NCI-H524 treated with DMSO at 0.1 percent for 48 hours (cell line): ENCODE data around the gene GDPD5.

ENCODE experiments used
- DNase-seq: peaks from one replicate; lab custom pipeline; 2025; lab: John Stamatoyannopoulos, UW

GDPD5 gene, protein sequence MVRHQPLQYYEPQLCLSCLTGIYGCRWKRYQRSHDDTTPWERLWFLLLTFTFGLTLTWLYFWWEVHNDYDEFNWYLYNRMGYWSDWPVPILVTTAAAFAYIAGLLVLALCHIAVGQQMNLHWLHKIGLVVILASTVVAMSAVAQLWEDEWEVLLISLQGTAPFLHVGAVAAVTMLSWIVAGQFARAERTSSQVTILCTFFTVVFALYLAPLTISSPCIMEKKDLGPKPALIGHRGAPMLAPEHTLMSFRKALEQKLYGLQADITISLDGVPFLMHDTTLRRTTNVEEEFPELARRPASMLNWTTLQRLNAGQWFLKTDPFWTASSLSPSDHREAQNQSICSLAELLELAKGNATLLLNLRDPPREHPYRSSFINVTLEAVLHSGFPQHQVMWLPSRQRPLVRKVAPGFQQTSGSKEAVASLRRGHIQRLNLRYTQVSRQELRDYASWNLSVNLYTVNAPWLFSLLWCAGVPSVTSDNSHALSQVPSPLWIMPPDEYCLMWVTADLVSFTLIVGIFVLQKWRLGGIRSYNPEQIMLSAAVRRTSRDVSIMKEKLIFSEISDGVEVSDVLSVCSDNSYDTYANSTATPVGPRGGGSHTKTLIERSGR

DNA sequence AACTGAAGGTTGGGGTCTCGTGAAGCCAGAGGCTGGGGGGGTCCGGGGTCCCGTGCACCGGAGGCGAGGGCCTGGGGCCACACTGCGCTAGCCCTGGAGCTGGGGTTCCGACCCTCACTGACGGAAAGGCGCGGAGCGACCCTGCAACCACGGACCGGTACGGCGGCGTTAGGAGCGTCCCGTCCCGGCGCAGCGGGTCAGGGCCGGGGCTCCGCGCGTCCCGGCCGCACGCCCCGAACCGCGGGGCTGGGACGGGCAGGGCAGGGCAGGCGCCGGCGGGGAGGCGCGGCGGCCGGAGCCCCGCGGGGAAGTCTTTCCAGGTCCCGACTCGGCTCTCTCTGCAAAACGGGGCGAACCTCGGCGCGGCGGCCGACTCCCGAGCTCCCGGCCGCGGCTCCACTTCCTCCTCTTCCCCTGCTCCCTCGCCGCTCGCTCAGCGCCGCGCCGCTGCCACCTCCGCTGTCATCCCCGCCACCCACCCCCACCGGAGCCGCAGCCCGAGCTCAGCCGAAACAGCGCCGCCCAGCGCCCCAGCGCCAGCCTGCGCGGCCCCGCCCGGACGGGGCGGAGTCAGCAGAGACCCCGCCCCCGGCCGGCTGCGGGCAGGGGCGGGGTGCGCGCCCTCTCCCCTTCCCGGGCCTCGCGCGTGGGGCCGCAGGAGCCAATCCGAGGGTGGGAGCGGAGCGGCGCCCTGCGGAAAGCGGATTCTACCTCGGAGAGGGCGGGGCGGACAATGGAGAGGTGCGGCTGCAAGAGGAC is at the start of gene GDPD5:
Gene GDPD5 (minus strand): TSS at position 509 of the 759 bp plus-strand sequence. CDS start 48,206 bp downstream, outside the sequence.
- peak; percentile 20 for DNase-seq

DNA sequence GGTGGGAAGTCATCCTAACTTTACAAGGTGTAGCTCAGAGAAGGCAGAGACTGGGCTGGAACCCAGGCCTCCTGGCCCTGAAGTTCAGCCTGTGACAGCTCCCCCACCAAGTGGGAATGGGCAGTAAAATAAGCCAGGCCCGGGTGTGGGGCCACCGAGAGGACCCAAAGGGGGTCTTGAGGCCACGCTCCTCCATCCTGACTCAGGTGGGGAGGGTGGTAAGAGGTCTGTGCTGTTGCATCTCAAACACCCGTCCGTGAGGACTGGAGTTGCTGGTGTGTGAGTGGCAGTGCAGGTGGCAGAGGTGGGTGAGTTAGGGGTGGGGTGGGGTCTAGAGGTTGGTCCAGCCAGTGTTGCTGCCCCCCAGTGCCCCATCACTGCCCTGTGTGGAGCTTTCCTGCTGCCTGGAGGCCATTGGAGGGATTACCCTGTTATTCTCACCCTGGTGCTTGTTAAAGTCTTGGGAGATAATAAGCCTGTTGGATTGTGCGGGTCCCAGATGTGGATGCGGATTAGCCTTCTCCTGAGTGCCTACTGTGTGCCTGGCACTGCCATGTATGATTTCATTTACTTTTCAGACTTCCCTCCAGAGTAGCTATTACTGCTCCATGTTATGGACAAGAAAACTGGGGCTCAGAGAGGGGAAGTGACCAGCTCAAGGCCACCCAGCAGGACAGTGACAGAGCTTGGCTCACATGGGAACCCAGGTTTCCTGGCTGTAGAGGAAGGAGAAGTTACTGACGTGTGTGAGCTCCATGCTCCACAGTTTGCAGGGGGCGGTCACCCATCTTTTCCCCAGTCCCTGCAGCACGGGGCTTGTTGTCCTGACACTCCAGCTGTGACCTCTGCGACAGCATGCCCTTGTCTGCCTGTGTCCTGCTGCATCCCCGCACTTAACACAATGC is 49.2 kb upstream of the GDPD5 start:
- DNase-seq: no peak

DNA sequence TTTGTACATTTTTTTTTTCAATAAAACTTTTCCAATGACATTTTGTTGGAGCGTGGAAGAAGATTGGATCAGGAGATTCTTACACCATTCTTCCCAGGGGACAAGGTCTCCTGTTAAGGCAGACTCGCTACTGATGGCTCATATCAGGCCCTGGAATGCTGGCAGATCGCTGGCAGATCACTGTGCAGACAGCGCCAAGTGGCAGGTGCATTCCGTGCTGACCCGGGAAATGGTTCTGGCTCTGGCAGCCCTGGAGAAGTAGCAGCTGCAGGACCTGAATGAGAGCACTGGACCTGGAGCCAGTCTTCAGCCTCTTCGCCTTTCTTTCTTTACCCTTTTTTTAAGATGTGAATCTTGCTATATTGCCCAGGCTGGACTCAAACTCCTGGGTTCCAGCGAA is 47.0 kb upstream of the GDPD5 start:
- DNase-seq: no peak

DNA sequence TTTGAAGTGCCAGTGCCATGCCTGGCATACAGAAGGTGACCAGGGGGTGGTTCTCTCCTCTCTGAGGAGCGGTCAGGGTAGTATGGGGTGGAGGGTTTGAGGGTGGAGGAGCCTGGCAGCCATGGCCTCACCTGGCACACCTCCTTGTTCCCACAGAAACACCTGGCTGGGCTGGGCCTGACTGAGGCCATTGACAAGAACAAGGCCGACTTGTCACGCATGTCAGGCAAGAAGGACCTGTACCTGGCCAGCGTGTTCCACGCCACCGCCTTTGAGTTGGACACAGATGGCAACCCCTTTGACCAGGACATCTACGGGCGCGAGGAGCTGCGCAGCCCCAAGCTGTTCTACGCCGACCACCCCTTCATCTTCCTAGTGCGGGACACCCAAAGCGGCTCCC is 45.9 kb upstream of the GDPD5 start:
- no peak for DNase-seq

DNA sequence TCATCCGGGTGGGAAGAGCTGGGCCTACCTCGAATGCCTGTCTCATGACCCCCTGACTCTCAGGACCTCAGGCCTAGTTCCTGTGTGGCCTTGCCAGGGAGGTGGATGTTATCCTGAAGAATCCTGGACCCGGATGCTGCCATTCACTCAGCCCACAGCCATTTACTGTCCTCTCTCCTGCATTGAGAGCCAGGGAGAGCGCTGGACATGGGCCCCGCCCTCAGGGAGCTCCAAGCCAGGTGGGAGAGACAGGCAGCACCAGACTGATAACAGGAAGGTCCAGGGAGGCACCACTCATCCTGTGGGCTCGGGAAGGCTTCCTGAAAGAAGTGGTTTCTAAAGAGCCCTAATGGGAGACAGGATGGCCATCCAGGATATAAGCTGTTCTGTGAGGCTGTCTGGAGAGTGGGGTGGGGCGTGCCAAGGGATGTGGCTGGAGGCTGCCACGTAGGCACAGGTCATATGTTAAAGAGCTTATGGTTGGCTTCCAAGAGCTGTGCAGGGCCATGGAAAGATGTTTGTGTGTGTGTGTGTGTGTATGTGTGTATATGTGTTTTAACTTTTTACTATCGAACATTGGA is 44.9 kb upstream of the GDPD5 start:
- no peak for DNase-seq

DNA sequence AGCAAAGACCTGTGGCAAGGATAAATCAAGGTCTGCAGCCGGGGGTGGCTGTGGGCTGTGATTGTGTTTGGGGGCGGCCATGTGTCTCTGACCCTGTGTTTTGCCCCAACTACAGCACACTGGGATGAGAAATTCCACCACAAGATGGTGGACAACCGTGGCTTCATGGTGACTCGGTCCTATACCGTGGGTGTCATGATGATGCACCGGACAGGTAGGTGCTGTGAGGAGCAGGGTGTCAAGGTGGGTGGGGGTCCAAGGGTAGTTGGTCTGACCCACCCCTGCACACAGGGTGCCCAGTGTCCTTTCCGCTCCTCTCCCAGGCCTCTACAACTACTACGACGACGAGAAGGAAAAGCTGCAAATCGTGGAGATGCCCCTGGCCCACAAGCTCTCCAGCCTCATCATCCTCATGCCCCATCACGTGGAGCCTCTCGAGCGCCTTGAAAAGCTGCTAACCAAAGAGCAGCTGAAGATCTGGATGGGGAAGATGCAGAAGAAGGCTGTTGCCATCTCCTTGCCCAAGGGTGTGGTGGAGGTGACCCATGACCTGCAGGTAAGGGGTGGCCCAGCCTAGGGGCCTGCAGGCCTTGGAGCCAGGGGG is 43.0 kb upstream of the GDPD5 start:
- DNase-seq: no peak

DNA sequence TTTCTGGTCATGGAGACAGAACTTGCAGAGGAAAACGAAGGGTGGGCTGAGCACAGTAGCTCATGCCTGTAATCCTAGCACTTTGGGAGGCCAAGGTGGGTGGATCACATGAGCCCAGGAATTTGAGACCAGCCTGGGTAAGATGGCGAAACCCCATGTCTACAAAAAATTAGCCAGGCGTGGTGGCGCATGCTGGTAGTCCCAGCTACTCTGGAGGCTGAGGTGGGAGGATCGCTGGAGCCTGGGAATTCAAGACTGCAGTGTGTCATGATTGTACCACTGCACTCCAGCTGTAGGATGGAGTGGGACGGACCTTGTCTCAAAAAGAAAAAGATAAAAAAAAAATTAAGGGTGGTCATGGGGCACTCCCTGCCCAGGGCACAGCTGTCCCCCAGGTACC is 42.2 kb upstream of the GDPD5 start:
- DNase-seq: no peak

DNA sequence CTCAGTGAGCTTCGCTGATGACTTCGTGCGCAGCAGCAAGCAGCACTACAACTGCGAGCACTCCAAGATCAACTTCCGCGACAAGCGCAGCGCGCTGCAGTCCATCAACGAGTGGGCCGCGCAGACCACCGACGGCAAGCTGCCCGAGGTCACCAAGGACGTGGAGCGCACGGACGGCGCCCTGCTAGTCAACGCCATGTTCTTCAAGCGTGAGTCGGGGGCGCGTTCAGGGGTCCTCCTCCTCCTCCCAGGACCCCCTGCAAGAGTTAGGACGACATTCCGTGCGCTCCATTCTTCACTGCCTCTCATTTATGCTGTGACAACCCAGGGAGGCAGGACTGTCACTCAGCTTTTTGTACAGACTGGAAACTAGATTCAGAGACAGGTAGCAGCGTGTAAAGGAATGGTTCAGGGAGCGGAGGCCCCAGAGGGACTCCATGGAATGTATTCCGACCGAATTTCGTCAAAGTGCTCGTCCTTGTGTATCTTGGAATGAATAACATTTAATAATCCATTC is 41.1 kb upstream of the GDPD5 start:
- DNase-seq: no peak

DNA sequence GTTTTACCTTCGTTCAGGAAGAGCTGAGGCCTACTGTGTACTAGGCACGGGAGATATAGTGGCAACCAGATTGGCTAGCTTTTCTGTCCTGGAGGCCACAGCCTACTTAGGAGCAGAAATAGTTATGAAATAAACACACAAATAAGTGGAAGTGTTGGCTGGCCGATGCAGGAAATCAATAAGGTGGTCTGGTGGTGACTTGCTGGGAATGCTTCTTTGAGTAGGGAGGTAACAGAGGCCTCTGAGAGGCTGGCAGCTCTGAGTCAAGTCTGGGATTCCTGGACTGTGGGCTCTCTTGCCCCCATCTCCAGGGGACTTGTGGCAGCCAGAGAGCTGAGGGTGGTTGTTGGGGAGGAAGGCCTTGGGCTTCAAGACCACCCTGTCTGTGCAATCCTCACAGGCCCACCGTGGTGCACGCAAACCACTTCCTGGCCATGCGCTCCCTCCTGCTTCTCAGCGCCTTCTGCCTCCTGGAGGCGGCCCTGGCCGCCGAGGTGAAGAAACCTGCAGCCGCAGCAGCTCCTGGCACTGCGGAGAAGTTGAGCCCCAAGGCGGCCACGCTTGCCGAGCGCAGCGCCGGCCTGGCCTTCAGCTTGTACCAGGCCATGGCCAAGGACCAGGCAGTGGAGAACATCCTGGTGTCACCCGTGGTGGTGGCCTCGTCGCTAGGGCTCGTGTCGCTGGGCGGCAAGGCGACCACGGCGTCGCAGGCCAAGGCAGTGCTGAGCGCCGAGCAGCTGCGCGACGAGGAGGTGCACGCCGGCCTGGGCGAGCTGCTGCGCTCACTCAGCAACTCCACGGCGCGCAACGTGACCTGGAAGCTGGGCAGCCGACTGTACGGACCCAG is 40.4 kb upstream of the GDPD5 start:
- no peak for DNase-seq

DNA sequence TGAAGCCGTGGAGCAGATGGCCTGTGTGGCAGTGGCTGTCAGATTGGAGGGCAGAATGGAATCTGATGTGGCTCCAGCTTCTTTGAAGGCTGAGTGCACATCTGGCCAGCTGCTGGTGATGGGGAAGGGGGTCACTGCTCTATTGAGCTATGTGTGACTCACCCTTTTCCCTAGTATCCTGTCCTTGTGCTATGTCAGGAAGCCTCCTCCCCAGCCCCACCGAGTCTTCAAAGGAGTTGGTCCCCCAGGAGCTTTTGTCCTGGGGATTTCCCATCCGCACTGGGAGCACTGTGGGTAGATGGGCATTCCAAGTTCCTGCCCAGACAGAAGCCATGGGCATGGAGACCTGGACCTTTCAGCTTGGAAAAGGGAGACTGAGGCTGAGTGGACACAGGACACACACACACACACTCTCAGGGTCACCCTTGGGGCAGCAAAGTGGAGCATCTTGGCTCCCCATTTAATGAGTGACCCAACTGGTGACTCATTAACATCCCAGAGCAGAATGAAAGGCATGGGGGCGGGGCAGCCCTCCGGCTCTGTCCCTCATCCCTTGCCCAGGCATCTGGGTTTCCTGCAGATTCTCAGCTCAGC is 39.6 kb upstream of the GDPD5 start:
- no peak for DNase-seq

DNA sequence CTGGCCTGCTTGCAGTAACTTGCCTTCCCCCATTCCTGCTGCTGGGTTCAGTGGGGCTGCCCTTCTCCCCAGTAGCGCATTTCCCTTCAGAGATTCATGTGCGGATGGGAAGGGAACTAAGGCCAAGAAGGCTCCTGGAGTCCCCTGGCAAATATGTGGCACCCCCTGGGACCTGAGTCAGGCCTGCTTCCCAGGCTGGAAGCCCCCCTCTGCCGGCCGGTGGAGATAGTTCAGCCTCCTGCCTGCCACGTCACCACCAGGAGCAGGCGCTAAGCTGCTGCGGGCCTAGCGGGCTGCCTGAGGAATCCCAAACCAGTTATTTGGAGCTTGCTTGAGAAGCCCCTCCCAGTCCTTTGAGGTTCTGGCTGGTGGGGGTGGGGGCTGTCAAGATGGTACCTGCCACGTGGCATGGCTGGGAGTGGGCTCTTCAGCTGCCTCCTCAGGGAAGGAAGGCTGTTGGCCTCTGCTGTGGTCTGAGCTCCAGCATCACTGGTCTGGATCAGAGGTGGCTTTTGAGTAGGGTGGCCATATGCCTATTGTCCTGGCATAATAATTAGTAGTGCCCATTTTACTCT is 38.3 kb upstream of the GDPD5 start:
- DNase-seq: no peak

DNA sequence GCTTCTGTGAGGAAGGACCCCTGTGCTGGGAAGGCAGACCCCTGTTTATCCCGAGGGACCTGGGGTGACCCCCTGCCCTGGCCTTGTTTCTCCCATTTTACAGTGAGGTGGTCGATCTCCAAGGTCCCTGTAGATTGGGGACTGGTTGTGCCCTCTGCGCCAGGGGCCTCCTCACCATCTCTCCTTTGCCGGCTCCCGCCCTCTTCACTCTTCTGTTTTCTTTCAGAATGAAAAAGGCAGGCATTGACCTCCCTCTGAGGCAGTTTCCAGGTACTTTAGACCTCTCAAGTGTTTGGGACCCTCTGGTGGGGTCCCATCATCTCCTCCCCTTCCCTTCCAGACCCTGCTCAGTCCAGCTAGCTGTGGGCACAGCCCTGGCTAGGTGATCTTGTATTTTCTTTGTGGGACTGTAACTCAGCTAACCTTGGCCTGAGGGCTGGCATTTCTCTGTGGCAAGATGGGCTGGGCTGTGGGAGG is 37.8 kb upstream of the GDPD5 start:
- no peak for DNase-seq

DNA sequence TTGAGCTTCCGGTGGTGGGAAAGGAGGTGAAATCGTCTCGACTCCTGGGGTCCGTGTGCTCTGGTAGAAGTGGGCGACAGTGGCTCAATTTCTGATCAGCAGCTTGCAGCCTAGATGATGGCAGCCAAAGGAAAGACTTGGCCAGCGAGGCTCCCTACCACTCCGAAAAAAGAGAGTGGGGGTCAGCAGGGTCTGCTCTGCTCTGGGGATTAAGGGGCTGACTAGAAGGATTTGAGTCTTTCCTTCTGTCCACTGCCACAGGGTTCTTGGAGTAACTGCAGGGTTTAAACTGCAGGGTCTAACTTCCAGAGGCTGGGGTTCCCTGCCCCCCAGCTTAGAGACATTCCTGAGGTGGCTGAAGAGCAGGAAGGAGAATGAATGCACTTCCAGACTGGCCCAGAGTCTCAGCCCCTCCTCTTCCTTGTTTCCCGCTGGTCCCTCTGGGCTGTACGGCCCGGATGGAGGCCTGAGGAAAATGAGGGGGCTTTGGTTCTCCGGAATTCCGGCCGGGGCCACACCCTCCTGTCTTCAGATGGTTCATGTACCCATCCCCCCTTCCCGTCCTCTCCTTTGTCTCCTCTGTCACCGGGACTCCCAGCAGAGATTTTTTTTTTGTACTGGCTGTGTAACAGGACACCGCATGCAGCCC is 37.2 kb upstream of the GDPD5 start:
- no peak for DNase-seq

DNA sequence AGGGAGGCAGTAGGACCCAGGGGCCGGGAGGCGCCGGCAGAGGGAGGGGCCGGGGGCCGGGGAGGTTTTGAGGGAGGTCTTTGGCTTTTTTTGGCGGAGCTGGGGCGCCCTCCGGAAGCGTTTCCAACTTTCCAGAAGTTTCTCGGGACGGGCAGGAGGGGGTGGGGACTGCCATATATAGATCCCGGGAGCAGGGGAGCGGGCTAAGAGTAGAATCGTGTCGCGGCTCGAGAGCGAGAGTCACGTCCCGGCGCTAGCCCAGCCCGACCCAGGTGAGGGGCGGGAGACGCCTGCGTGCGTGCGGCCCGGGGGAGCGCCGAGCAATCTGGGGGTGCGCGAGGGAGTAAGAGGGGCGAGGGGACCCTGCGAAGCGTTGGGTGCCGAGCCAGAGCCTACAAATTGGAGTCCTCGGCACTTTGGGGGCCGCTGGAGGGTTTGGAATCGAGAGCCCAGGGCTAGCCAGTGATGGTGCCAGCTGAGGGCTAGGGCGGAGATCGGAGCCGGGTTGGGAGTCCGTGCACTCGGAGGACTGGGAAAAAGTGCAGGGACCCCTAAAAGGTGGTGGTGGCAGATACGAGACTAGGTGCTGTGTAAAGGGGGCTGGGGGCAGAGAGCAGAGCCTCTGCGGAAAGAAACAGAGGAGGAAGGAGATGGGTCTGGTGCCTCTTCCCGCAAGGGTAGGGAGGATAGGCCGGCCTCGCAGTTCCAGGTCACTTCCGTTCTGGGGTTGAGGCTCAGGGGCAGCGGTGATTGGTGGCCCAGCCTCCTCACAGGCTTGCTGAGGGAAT is 36.5 kb upstream of the GDPD5 start, which contains the start of gene SERPINH1:
Gene SERPINH1 (plus strand): TSS at position 206 of the 788 bp plus-strand sequence. CDS start 4,097 bp downstream, outside the sequence.
- peak; percentile 10 for DNase-seq

DNA sequence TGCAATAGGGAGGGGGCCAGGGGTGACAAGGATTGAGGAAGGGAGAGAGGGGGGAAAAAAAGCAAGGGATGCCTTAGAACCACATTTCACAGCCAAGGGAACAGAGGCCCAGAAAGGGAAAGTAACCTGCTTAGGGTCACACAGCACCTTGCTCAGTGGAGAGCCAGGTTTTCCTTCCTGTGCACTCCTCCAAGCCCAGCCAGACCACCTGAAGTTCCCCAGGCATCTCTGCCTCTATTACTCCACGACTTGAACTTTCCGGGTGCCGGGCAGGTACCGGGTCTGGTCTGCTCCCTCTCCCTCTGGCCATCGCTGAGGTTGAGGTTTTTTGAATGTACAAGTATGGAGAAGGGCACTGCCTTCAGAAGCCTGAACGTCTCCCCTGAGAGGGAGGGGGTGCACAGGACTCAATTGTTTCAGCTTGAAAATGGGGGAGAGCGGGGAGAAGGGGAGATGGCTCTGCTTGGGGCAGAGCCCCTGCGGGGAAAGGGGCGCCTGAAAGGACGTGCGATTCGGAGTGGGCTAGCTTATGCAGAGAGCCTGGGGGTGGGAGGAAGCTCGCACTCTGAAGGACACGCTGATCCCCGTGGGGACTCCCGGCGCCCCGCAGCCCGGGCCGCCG is 35.8 kb upstream of the GDPD5 start:
- no peak for DNase-seq

DNA sequence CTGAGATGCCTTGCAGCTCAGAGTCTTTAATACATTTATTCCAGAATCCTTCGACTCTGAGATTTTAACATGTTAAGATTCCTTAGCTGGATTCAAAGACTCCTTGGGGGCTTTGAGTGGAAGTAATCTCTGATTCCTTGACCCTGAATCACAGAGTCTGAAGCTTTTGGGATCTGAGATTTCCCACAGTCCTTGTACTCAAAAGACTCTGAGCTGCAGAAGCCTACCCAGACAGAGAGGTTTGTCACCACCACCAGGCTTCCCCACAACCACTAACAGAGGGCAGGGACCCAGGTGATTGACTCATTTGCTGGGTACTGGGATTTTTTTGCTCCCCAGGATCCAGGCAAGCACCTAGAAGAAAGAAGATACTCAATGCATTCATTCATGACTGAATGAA is 34.9 kb upstream of the GDPD5 start:
- no peak for DNase-seq
